Measurements from ENCODE around the gene SNORC.
A peak's percentile ranks its signal among the peaks of the same experiment; 100 is the strongest.

The SNORC gene

DNA sequence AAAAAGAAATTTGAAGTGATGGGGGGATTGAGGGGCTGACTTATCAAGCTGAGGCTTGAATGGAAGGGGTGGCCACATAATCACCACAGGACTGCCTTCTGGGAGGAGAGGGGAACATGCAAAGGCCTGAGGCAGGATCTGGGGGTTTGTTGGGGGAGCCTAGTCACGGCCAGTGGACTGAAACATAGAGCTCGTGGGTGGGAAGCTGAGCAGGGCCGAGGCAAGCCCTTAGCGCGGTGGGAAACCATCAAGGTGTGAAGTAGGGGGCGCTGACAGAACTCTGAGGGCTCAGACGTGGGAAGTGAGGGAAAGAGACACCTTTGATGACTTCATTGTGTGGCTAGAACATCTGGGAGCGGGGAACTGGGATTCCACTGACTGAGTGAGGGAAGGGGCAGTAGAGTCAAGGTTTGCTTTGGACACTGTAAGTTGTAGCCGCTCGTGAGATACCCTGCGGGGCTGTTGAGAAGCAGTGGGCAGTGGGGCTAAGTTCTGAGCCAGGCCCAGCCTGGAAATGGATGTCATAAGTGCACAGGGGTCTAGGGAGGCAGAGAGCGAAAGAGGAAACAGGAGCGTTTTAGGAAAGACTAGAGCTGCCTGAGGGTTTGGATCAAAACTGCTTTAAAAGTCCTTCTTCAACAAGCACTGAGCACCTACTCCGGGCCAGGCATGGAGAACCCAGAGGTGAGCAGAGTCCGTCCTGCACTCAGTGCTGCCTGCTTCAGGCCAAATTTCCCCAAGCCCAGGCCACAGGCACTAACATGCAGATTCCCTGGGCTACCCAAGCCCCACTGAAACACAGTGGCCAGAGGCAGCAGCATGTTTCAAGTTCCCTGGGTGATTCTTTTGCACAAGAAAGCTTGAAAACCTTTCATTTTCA is 686 bp upstream of the SNORC start:
- no peak for DNase-seq

DNA sequence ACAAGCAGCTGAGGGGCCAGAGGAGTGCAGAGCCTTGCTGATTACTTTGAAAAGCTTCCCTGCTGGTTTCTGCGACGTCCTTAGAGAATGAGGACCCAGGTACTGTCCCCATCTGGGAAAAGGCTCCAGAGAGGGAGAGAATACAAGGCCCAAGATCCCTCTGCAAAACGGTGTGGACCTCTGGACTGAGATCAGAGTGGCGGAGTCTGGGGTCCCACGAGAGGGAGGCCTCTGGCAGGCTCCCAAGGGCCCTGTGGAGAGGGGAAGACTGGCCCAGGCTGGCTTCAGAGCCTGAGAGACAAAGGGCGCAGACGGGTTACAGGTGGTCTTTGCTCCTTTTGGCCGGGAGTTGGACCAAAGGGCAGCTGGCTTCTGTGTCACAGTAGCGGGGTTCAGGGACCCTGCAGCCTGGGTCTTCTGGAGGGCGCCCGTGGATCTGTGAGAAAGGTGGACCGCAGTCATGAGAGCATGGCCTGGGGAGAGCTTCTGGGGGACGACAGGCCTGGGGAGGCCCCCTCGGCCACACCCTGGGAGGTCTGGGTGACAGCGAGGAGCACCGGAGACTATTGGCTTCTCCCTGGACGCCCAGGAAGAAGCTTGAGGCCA is 805 bp downstream of the SNORC start:
- DNase-seq: no peak

DNA sequence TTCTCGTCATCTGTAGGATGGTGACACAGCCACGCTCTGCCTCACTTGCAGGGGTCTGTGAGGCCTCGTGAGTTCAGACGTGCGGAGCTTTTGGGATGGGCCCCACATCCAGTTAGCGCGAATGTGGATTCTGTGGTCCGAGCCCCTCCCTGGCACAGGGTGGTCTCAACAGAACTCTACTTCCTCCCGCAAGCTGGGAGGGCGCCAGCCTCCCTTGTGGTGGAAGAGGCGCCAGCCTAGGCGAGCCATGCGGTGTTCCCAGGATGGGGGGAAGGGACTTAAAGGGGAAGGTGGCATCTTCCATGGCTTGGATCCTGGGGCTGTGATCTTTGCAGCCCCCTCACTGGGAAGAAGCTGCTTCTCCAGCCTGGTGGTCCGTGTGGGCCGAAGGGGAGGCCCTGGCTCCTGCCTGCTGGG is 1.4 kb downstream of the SNORC start:
- DNase-seq: no peak

DNA sequence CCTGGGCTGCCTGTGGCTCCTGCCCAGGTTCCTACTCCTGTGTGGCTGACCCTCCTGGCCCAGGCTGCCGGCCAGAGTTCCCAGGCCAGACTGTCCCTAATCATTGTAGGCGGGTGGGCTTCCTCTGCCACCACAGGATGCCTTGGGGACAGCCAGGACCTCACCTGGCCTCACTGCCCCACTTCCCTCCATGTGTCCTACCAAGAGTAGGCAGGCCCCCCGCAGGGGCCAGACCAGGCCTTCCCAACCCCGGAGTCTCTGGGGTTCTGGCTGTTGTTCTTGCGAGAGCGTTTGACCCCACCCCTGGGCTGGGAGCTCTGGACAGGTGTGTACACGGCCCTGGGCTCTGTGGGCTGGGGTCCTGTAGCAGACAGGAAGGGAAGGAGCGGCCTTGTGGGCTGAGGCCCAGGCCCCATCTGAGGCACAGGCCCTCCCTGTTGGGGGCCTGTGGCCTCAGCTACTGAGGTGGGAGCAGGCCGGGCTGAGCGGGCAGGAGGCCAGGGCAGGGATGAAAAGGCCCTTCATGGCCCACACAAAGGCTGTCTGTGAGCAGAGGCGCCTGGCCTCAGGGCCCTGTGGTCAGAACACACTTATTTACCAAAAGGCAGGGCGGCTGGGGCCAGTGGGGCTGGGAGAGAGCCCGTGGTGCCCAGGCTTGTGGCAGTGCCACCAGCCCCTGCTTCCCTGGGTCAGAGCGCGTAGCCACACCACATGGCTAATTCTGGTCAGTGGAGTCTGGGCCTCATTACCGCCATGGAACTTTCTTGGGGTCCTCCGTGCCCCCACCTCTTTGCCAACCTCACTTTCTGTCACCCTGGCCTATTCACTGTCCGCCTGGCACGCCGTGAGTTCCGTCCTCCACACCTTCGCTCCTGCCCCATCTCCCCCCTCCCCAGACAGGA is 2.0 kb downstream of the SNORC start:
- no peak for DNase-seq

DNA sequence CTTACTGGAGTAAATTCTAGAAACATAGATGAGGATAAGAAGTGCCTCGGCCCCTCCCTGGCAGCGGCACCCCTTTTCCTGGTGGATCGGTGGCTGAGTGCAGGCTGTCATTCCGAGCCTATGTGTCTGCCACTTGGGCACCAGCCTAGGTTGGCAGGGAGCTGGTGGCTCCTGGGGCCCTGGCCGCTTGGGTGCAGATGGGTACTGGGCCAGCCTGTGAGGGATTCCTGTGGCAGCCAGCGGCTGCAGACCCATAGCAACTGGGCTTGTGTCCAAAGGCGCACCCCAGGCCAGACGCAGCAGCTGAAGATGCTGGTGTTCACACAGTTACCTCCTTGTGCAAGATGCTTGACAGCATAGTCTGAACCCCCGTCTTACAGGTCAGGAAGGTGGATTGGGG is 2.8 kb downstream of the SNORC start:
- no peak for DNase-seq

DNA sequence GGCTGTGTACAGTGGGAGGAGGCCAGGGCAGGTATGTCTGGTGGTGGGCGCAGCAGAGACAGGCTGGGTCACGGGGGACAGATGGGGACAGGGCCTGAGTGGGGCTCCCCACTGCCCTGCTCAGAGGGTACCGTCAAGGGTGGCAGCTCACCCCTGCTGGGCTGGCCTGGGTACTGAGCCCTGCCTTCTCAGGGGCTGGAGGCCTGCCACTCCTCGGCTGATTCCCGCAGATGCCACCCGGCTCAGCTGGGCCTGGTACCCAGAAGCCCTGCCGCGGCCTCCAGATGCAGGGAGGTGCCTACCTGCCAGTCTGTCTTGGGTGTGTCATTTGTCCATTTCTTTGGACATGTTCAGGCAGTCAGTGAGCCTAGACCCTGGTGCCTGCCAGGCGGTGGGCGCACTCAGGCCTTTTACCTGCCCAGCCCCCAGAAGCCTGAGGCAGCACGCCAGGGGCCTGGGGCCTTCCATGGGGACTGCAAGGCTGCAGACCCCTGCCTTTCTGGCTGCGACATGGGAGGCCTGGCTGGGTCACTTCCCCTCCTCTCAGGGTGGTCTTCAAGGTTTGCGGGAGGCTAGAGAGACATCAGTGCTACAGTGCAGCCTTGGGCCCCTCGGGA is 3.3 kb downstream of the SNORC start:
- DNase-seq: no peak

DNA sequence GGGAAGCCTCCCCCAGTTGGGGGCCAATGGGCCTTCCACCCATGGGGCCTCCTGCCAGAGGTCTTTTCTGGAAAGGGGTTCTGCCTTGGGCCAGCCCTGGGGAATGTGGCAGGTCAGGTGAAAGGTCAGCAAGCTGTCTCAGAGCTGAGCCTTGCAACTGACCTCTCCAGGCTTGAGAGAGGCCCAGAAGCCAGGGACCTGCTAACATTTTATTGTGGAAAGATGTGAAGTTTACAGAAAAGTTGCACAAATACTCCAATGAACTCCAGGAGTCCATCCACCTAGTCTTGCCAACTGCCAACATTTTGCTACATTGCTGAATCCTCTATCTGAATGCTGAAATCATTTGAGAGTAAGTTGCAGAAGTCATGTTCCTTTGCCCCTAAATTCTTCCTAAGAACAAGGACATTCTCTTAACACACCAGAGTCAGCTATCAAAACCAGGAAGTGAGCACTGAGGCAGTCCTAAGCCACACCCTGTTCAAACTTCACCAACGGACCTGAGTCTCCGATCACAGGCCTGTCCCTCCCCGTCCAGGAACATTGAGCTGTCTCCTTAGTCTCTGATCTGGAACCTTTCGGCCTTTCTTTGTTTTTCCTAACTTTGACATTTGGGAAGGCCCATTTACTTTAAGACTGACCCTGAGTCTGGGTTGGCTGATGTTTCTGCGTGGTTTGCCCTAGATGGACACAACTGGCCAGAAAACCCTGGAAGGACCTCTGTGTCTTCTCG is 4.0 kb downstream of the SNORC start:
- no peak for DNase-seq

DNA sequence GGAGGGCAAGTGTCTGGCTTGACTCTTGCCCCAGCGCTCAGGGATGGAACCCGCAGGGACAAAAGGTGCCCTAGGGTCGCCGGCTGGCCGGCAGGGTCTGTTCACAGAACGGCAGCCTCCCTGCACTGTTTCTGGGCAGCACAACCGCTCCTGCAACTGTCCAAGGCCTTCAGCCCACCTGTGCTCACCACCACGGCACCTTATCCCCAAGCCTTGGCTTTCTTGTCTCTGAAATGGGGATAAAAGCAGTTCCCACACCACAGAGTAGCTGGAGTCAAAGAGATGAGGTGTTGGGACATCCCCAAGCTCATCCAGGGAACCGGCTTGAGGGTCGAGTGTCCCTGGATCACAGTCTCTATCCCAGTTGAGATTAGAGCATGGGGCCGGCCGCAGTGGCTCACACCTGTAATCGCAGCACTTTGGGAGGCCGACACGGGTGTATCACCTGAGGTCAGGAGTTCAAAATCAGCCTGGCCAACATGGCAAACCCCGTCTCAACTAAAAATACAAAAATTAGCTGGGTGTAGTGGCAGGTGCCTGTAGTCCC is 4.7 kb downstream of the SNORC start:
- no peak for DNase-seq

DNA sequence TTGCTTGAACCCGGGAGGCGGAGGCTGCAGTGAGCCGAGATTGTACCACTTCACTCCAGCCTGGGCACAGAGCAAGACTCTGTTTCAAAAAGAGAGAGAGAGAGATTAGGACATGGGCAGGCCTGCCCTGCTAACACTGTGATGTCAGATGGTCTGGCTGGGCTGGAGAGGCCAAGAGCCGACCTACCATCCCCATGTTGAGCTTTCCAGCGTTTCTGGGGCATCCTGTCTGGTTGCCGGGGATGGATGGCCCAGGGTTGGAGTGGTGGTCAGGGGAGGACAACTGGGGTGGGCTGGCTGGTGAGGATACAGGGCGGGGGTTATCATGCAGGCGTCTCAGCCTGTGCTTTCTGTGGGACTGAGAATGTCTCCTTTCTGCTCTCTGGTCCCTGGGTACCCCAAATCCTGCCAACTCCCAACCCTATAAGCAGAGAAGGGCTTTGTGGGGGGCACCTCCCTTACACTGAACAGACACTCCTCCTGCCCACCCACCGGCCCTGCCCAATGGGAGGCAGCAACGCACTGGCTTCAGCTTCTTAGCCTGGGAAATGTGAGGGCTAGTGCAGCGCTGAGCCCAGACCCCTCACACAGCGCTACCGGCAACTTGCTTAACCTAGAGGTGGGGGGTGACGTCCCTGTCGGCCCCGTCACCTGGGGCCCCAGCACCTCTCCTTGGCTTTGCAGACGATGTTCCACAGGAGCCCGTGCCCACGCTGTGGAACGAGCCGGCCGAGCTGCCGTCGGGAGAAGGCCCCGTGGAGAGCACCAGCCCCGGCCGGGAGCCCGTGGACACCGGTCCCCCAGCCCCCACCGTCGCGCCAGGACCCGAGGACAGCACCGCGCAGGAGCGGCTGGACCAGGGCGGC is 5.4 kb downstream of the SNORC start:
- no peak for DNase-seq

DNA sequence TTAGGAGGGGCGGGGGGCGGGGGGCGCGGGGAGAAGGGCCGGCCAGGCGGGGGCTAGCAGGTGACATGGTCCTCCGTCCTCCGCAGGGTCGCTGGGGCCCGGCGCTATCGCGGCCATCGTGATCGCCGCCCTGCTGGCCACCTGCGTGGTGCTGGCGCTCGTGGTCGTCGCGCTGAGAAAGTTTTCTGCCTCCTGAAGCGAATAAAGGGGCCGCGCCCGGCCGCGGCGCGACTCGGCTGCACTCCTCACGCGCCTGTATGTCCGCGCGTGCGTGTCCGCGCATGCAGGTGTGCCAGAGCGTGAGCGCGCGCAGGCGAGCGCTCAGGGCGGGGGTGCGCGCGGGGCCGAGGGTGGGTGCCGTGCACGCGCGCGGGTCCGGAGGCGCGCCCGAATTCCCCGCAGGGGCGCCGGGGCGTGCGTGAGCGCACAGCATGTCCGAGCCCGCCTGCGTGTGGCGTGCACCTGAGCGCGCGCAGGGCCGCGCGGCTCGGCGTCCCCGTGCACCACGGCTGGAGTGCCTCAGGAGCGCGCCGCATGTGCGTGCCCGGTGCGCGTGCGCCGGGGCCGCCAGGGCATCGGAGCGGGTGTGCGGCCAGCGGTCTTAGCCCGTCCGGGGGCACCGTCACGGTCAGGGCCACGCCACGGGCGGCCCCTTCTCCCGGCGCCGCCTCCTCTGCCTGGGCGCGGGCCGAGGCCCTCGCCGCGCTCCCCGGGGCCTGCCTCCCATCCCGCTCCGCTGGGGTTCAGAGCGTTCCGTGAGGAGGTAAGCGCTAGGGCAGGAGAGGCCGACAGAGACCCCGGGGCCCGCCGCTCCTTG is 6.3 kb downstream of the SNORC start:
- DNase-seq: peak; percentile 36

DNA sequence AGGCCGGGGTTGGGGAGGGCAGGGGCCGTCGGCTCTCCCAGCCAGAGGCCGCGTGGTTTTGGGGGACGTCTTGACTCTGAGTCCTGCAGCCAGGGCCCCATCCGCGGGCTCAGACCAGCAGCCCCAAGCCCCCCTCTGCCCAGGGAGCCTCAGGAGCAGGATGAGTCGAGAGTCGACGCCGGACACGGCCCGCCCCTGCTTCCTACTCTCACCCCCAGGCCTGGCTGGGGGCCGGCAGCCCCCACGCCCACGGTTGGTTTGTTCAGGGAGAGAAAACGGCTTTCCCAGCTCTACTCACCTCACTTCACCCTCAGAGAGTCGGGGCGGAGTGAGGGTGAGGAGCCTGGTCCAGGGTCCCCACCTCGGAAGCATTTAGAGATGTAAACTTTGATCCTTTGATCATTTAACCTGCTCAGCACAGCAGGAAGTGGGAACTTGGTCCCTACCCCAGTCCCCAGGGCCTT is 6.9 kb downstream of the SNORC start:
- no peak for DNase-seq

DNA sequence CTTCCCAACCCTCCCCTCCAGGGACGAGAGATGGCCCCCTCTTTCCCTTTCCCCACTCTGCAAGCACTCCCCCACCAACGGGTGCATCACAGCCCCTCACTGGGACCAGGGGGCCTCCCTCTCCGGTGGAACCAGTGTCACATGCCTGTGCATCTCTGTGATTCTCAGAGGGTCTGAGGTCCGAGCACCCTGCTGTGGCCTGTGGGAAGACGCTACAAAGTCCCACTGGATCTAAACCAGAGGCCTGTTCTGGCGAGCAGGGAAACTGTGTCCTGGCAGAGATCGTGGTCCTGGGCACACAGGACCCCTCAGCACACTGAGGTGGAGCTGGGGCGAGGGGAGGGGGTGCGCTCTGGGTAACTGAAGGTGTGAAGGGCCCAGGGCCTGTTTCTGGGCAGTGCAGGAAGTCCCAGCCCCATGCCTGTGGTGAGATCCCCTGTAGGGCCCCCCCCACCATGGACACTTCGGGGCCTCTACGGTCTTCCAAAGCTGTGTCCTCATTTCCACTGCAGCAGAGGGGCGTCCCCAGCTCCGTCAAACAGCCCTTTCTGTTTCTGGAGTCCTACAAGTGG is 8.0 kb downstream of the SNORC start:
- no peak for DNase-seq

DNA sequence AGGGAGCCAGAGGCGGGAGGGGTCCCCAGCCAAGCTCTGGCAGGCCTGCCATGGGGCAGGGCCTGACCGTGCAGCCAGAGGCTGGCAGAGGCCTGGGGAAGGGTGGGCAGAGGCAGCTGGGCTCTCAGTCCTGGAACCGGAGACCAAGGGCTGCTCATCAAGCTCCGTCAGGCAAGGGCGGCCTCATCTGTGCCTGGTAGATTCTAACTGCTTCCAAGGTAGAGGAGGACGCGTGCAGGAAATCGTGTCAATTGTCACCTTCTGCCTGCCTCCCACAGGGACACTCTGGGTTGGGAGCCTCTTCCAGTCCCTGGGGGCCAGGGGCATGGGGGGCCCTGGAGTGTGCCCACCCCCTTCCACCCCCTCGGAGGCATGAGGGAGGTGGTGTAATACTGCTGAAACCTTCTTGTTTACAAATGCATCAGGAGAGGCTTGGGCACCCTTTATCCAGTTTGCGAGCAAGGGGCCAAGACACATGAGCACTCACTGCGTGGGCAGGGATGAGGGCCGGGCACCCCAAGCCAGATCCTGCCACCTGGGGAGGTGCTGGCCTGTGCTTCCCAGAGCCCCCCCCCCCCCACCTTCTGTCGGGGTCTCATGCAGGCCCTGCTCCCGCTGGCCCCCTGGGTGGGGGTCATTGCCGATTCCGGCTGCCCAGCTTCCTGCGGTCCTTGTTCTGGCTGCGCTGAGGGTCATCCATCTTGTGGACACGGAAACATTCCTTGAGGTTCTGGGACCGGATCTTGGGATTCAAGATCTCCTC is 9.0 kb downstream of the SNORC start:
- no peak for DNase-seq

DNA sequence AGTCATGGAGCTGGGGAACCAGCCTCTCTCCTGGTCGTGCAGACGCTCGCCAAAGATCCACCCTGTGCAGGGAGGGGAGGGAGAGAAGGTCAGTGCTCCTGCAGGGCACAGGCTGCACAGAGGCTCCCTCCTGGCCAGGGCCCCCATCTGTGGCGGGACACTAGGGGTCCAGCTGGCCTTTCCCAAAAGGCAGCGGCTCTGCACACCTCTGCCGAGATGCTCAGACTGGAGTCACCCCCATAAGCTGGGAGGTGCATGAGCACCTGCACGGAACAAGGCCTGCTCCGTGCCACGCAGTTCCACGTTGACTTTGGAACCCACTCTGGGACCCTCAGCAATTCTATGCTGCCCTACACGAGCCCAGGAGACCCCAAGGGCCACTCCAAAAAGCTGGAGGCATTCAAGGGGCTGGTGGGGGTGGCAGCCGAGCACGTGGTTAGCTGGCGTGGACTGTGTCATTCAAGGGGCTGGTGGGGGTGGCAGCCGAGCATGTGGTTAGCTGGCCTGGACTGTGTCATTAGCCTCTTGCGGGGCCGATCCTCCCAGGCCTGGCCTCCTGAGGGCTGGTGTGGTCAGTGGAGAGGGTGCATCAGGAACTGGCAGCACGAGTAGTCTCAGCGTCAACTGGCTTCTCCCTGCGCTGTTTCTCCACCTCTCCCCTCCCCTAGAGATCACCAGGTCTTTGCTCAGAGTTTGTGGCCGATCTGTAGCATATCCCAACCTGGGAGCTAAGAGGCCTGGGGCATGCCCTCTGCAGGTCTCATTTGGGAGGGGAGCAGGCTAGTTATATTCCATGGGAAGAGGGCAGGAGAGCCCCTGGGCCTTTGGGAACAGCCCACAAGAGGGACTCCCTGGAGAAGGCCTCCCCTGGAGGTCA is 9.8 kb downstream of the SNORC start:
- DNase-seq: no peak

DNA sequence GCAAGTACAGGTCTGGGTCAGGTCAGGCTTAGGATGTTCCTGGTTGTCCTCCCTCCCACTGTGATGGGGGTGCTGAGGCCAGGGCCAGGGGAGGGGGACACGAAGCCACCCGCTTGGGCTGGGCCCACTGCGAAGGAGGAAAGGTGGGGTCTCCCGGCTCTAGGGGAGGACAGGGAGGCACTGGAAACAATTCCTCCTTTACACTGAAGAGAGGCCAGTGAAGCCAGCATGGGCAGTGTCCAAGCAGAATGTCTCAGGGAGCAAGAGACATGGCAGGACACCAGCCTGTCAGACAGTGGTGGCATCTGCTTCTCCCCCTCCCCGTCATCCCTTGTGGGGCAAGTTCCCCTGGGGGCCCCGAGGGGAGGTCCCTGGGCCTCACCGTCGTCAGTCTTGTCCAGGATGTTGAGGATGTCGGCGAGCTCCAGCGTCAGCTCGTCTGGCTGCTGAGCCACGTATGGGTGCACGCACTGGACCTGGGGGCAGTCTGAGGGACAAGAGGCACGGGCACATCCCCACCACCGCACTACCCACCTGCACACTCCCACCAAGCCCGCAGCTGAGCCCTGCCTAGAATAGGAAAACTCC is 10.8 kb downstream of the SNORC start:
- DNase-seq: no peak

DNA sequence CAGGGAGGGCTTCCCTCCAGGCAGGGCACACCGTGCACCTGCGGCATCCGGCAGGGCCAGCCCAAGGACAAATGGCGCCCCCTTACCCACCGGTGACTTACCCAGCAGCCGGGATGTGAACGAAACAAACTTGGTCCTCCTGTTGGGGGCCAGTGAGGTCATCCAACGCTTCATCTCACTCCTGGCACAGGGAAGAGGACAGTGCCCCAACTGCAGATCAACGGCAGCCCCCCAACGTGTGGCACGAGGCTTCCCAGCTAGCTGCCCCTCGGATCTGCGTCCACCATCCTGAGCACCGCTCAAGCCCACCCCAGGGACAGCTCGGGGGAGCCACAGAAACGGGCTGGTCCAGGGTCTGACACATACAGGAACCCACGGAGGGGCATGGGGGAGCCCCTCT is 12.0 kb downstream of the SNORC start:
- DNase-seq: no peak

DNA sequence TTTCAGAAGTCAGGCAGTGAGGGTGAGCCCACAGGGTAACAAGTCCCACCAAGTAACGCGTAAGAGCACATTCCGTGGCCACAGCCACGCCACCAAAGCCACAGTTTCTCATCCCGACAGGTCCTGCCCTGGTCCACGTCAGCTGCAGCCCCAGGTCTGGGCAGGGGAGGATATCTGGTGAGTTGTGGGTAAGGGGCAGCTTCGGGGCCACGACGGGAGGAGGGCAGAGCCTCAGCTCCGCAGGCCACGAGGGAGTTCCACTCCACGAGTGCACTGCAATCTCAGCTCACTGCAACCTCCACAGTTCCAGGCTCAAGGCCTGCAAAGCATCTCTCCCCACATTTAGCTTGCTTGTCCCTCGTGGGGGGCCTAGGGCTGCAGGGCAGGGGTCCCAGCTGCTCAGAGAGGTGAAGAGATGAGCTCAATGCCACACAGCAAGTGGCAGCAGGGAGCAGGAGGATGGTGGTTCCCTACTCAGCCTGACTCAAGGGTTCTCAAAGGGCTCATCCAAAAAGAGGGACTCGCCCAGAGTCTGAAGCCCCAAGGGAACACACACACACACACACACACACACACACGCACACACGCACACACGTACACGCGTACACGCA is 12.5 kb downstream of the SNORC start:
- no peak for DNase-seq

Measured in activated CD4-positive, alpha-beta T cell treated with anti-CD3 and anti-CD28 coated beads, Interleukin-2, Interleukin-6, amounts not matched to agents 100 ng/mL and 50 ng/mL, durations not matched to agents 16 hours and 8 hours (primary cell).